Caco-2 (cell line): ENCODE results near the gene LONRF3. TPM values are rescaled to one million over a fixed set of nuclear protein-coding genes. Genes with fewer than 3 reads are reported as not detected.
"Not testable (repeated sequence)": the region's sequence is repeated elsewhere in the genome, so short reads cannot be mapped to it uniquely, and the experiment has no call there.

ENCODE experiments used
- BruUV-seq: library from RNA; stranded (reverse); fragments of 400-500 nt; replicated peaks from 2 replicates; lab custom pipeline; 2021; lab: Mats Ljungman, UMichigan
- CTCF ChIA-PET: fragments of 300-600 bp; sonication (Branson Sonifier 250); formaldehyde crosslinking; loops from one replicate; lab custom pipeline; 2022; ENCODE audit warnings: antibody characterized with exemption; lab: Charles Lee
- POLR2A ChIA-PET: fragments of 300-600 bp; sonication (Branson Sonifier 250); formaldehyde crosslinking; loops from one replicate; lab custom pipeline; 2022; ENCODE audit warnings: antibody characterized with exemption; lab: Charles Lee
- DNase-seq, 2 experiments: peaks; one replicate each; pipeline versions ENCODE4 v3.0.0 to v3.0.0-alpha.2; 2020 to 2022
- H3K27me3 ChIP-seq: replicated peaks from 2 replicates; pipeline ENCODE4 v1.6.0; 2011; ENCODE audit warnings: low read length; ENCODE audit not compliant: control insufficient read depth, insufficient read depth
- H3K36me3 ChIP-seq: 2 replicates; pipeline ENCODE4 v1.5.1; 2011; ENCODE audit warnings: low read length; ENCODE audit not compliant: control insufficient read depth, insufficient read depth
- H3K4me1 ChIP-seq: fragments of 250-450 bp; sonication (Bioruptor Pico); 2 replicates; pipeline ENCODE4 v1.5.1; 2020; ENCODE audit warnings: mild to moderate bottlenecking
- H3K4me3 ChIP-seq: 2 replicates; pipeline ENCODE4 v1.5.1; 2011; ENCODE audit warnings: low read depth, mild to moderate bottlenecking, control low read depth, low read length
- H3K9me3 ChIP-seq: fragments of 250-450 bp; sonication (Bioruptor Pico); 2 replicates; pipeline ENCODE4 v1.5.1; 2020; ENCODE audit warnings: mild to moderate bottlenecking, moderate library complexity
- H3K27ac Mint-ChIP-seq: one replicate; pipeline ENCODE4 v1.8.0; 2022; ENCODE audit warnings: mixed read lengths; ENCODE audit not compliant: unreplicated experiment
- H3K27me3 Mint-ChIP-seq: one replicate; pipeline ENCODE4 v1.8.0; 2022; ENCODE audit warnings: mixed read lengths; ENCODE audit not compliant: insufficient read depth, unreplicated experiment
- H3K36me3 Mint-ChIP-seq: one replicate; pipeline ENCODE4 v1.8.0; 2022; ENCODE audit warnings: mild to moderate bottlenecking, mixed read lengths; ENCODE audit not compliant: insufficient read depth, unreplicated experiment
- H3K4me1 Mint-ChIP-seq: one replicate; pipeline ENCODE4 v1.8.0; 2022; ENCODE audit warnings: low read depth, mixed read lengths; ENCODE audit not compliant: unreplicated experiment
- H3K4me3 Mint-ChIP-seq: one replicate; pipeline ENCODE4 v1.8.0; 2022; ENCODE audit warnings: mild to moderate bottlenecking, moderate library complexity, mixed read lengths; ENCODE audit not compliant: unreplicated experiment
- H3K9me3 Mint-ChIP-seq: one replicate; pipeline ENCODE4 v1.8.0; 2022; ENCODE audit warnings: mixed read lengths; ENCODE audit not compliant: unreplicated experiment
- CTCF ChIP-seq, 2 experiments: fragments of 200-600 bp in 1 of 2; IDR thresholded peaks; 1 replicate in 1 of 2; 2 replicates in 1 of 2; pipeline versions ENCODE4 v1.5.1 to v1.8.0; 2011 to 2022; ENCODE audit warnings: antibody characterized with exemption in 1 of 2, control low read depth in 1 of 2, inconsistent platforms in 1 of 2, low read depth in 1 of 2, low read length in 1 of 2, mild to moderate bottlenecking in 1 of 2, moderate library complexity in 1 of 2; ENCODE audit not compliant: insufficient read depth in 1 of 2, severe bottlenecking in 1 of 2, unreplicated experiment in 1 of 2
- intact Hi-C: fragments of 100-400 bp; cut with micrococcal nuclease; formaldehyde crosslinking; loops from one replicate; pipeline ENCODE4 v1.10.0; 2022; ENCODE audit not compliant: unreplicated experiment
- total RNA-seq: library from RNA; stranded (reverse); gene quantifications from 2 replicates; pipeline ENCODE4 v1.2.3, GENCODE V29; 2022

Gene LONRF3
- total RNA-seq, 1 experiment from 2014 or later, result 0.84 TPM

DNA sequence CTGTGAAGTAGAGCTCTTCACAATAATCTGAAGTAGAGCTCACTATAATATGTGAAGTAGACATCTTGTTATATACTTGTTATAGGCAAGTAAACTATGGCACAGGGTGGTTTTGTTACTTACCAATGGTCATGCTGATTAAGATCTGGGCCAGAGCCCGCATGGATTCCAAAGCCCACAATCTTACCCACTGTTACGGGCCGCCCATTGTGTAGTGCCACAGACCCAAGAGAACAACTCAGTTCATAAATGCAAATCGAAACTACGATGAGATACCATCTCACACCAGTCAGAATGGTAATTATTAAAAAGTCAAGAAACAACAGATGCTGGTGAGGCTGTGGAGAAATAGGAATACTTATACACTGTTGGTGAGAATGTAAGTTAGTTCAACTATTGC is 51.5 kb downstream of the LONRF3 start:
- TF ChIP-seq CTCF (IDR thresholded peaks at IDR 0.05; ENCODE audit: insufficient read depth in 1 of 2, low read depth in 1 of 2, low read length in 1 of 2, severe bottlenecking in 1 of 2, unreplicated experiment in 1 of 2), result no peak
- ChIA-PET CTCF (no interaction called here), POLR2A (no interaction called here)
- no peaks in the 10 kb centered on the region for H3K27me3 Mint-ChIP-seq
- no peaks in the 10 kb centered on the region for H3K27me3 ChIP-seq
- no peaks in the 10 kb centered on the region for H3K36me3 ChIP-seq
- intact Hi-C loops, result no loop called here
- H3K4me3 Mint-ChIP-seq, result no peak overlapping the region
- H3K4me1 ChIP-seq, result no peaks in the 10 kb centered on the region
- no peaks in the 10 kb centered on the region for H3K36me3 Mint-ChIP-seq
- BruUV-seq, result no TSS peak
- H3K4me1 Mint-ChIP-seq, result no peaks in the 10 kb centered on the region
- H3K4me3 ChIP-seq, result no peak overlapping the region
- no peak overlapping the region for H3K27ac Mint-ChIP-seq
- H3K9me3 Mint-ChIP-seq, result no peaks in the 10 kb centered on the region
- no peak for DNase-seq
- no peaks in the 10 kb centered on the region for H3K9me3 ChIP-seq

DNA sequence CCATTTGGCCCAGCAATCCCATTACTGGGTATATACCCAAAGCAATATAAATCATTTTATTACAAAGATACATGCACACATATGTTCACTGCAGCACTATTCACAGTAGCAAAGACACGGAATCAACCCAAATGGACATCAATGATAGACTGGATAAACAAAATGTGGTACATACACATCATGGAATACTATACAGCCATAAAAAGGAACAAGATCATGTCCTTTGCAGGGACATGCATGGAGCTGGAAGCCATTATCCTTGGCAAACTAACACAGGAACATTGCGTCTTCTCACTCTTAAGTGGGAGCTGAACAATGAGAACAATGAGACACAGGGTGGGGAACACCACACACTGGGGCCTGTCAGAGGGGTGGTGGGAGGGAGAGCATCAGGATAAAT is 51.9 kb downstream of the LONRF3 start:
- CTCF ChIA-PET, BruUV-seq, H3K4me3 Mint-ChIP-seq, H3K9me3 Mint-ChIP-seq, H3K4me1 Mint-ChIP-seq, H3K36me3 Mint-ChIP-seq, H3K9me3 ChIP-seq, H3K27ac Mint-ChIP-seq, DNase-seq, H3K27me3 ChIP-seq, H3K4me1 ChIP-seq, H3K27me3 Mint-ChIP-seq, intact Hi-C loops, H3K36me3 ChIP-seq, POLR2A ChIA-PET, H3K4me3 ChIP-seq: not testable (repeated sequence)

DNA sequence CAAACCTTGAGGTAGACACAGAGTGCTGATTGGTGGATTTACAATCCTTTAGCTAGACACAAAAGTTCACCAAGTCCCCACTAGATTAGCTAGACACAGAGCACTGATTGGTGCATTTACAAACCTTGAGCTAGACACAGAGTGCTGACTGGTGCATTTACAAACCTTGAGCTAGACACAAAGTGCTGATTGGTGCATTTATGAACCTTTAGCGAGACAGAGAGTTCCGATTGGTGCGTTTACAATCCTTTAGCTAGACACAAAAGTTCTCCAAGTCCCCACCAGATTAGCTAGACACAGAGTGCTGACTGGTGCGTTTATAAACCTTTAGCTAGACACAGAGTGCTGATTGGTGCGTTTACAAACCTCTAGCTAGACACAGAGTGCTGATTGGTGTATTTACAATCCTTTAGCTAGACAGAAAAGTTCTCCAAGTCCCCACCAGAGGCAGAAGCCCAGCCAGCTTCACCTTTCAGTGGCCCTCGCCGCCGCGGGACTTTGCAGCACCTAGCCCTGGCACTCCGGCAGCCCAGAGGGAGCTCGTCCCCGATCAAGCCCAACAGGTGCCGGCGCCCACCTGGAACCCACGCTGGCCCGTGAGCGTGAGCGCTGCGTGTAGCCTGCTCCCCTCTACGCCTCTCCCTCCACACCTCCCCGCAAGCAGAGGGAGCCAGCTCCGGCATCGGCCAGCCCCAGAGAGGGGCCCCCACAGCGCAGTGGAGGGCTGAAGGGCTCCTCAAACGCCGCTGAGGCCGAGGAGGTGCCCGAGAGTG is 53.7 kb downstream of the LONRF3 start:
- intact Hi-C loops, H3K4me1 ChIP-seq, H3K27ac Mint-ChIP-seq, H3K4me3 ChIP-seq, POLR2A ChIA-PET, H3K9me3 ChIP-seq, CTCF ChIA-PET, H3K9me3 Mint-ChIP-seq, H3K4me1 Mint-ChIP-seq, H3K27me3 ChIP-seq, H3K4me3 Mint-ChIP-seq, BruUV-seq, H3K36me3 Mint-ChIP-seq, H3K36me3 ChIP-seq, DNase-seq, H3K27me3 Mint-ChIP-seq: not testable (repeated sequence)

- Mint-ChIP-seq H3K4me3 (no peak overlapping the region), H3K36me3 (no peaks in the 10 kb centered on the region), H3K27ac (no peak overlapping the region), H3K27me3 (peaks cover 3% of the 10 kb centered on the region), H3K9me3 (peaks cover 10% of the 10 kb centered on the region), H3K4me1 (no peaks in the 10 kb centered on the region)
- intact Hi-C loops, result no loop called here
- no TSS peak for BruUV-seq
- ChIA-PET POLR2A (no interaction called here), CTCF (no interaction called here)
- Histone ChIP-seq H3K9me3 (no peaks in the 10 kb centered on the region), H3K4me3 (no peak overlapping the region), H3K4me1 (no peaks in the 10 kb centered on the region), H3K27me3 (no peaks in the 10 kb centered on the region), H3K36me3 (no peaks in the 10 kb centered on the region)
- no peak for DNase-seq
- TF ChIP-seq CTCF (IDR thresholded peaks at IDR 0.05; ENCODE audit: insufficient read depth in 1 of 2, low read depth in 1 of 2, low read length in 1 of 2, severe bottlenecking in 1 of 2, unreplicated experiment in 1 of 2), result no peak
Measured at GRCh38 chrX:119028733-119029330, 54.4 kb downstream of the LONRF3 start.

DNA sequence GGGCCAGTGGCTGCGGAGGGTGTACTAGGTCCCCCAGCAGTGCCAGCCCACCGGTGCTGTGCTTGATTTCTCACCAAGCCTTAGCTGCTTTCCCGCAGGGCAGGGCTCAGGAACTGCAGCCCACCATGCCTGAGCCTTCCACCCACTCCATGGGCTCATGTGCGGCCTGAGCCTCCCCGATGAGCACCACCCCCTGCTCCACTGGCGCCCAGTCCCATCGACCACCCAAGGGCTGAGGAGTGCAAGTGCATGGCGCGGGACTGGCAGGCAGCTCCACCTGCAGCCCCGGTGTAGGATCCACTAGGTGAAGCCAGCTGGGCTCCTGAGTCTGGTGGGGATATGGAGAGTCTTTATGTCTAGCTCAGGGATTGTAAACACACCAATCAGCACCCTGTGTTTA is 55.2 kb downstream of the LONRF3 start:
- H3K27me3 ChIP-seq, H3K4me3 ChIP-seq, H3K4me1 Mint-ChIP-seq, CTCF ChIA-PET, H3K36me3 ChIP-seq, H3K27me3 Mint-ChIP-seq, H3K4me1 ChIP-seq, H3K27ac Mint-ChIP-seq, H3K9me3 ChIP-seq, DNase-seq, BruUV-seq, intact Hi-C loops, H3K4me3 Mint-ChIP-seq, H3K36me3 Mint-ChIP-seq, POLR2A ChIA-PET: not testable (repeated sequence)
- peaks cover 17% of the 10 kb centered on the region for H3K9me3 Mint-ChIP-seq
